NCI-H1417 treated with DMSO at 0.1 percent for 48 hours (cell line): ENCODE measurements around the gene MYO3B.
"Not testable (repeated sequence)": the region's sequence is repeated elsewhere in the genome, so short reads cannot be mapped to it uniquely, and the experiment has no call there.

Source experiments
- DNase-seq: peaks from one replicate; lab custom pipeline; 2025; lab: John Stamatoyannopoulos, UW

MYO3B gene

GRCh38 chr2:170432823-170433222 lies 254.9 kb downstream of the MYO3B start:
- no peak for DNase-seq

GRCh38 chr2:170433448-170433847 lies 255.5 kb downstream of the MYO3B start:
- DNase-seq, result no peak

DNA sequence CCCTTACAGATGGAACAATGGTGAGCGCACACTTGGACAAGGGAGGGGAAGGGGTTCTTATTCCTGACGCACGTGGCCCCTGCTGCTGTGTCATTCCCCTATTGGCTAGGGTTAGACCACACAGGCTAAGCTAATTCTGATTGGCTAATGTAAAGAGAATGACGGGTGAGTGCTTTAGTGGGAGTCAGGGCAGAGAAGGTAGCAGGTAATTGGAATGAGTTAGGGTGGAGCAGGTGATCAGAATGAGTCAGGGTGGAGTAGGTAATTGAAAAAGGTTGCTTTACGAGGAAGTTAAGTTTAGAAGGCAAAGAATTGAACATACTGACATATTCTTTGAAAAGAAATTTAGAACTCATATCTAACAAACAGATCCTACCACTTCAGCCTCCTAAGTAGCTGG lies 256.4 kb downstream of the MYO3B start:
- not testable (repeated sequence) for DNase-seq

DNA sequence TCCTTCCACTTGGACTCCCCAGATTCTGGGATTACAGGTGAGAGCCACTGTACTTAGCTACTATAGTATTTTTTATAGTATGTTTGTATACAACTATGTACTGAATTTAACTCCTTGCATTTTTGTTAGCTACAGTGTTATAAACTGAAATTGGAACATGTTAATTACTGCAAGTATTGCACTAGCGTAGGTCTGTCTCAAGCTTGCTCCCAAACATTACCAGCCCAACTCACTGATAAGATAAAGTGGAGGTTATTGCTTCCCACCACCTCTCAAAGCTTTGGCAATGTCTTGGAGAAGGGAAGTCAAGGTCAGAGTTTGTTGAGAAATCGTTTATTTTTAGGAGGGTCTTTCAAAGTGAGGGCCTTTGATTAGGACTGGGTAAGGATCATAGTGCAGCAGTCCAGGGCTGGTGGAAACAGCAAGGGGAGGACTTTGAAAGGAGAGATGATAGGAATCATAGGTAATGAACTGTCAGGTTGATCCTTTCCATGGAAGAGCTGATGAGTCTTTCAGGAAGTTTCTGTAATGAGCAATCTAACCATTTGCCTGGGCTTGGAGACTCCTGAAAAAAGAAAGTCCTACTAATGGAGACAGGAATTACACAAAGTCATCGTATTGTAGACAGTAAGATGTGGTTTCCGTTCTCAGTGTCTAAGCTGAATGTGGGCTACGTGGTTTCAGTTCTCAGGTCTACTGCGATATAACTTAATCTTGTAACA lies 257.1 kb downstream of the MYO3B start:
- no peak for DNase-seq

- DNase-seq, result no peak
Measured at GRCh38 chr2:170436077-170436943, 258.4 kb downstream of the MYO3B start.

GRCh38 chr2:170446078-170446477 lies 268.1 kb downstream of the MYO3B start:
- no peak for DNase-seq

- DNase-seq, result no peak
Measured at GRCh38 chr2:170449034-170449433, 271.1 kb downstream of the MYO3B start.

- DNase-seq, result no peak
Measured at GRCh38 chr2:170454471-170455372, 276.8 kb downstream of the MYO3B start.

DNA sequence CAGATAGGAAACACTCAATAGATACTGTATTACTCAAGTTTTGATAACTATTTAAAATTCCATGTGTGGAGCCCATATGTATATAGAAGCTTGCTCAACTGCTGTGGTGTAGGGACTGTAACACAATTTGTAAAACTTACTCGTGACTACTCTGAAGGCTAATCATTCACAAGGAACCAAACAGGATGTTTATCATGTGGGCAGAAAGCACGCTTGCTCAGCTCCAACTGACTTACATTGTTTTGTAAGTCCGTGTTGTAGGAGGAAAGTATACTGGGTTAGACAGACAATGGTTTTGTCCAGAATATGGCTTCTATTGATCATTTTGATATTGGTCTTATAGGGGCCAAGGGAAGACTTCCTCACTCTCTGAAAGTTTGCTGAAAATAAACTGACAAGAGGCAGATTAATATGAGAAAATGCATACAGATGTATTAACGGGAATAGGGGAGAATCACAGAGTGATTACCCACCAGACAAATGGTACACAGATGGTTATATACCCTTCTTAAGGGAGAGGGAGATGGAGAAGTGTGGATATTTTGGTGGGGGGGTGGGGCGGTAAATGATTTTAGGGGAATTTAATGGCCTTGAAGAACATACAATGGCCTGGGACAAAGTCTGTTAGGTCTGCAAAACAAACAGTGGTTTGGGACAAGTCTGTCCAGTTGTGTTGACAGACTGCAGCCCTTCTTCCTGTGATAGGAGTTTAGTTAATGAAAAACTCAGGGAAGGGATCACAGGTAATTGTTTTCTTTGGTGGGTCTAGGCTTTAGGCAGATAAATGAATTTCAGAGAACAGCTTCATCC lies 277.9 kb downstream of the MYO3B start:
- DNase-seq, result no peak

GRCh38 chr2:170456914-170457313 lies 279.0 kb downstream of the MYO3B start:
- no peak for DNase-seq

- DNase-seq, result no peak
Measured at GRCh38 chr2:170457742-170458141, 279.8 kb downstream of the MYO3B start.

DNA sequence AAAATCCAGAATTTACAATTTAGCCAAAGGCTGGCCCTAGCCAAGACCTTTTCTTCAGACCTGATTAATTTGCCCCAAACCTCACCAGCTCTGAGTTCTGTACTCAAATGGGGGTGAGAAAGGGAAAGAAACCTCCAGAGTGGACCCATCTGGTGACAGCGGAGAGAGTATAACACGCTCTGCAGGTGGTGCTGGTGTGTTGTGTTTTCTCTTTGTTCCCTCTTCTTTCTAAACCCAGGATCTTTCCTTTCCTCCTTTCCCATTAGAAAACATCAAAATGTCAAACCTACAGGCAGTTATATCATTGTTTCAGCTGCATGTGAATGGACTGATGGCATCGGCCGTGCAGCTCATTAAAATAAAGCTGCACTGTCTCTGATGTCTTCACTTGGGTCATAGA lies 283.9 kb downstream of the MYO3B start:
- DNase-seq, result no peak

DNA sequence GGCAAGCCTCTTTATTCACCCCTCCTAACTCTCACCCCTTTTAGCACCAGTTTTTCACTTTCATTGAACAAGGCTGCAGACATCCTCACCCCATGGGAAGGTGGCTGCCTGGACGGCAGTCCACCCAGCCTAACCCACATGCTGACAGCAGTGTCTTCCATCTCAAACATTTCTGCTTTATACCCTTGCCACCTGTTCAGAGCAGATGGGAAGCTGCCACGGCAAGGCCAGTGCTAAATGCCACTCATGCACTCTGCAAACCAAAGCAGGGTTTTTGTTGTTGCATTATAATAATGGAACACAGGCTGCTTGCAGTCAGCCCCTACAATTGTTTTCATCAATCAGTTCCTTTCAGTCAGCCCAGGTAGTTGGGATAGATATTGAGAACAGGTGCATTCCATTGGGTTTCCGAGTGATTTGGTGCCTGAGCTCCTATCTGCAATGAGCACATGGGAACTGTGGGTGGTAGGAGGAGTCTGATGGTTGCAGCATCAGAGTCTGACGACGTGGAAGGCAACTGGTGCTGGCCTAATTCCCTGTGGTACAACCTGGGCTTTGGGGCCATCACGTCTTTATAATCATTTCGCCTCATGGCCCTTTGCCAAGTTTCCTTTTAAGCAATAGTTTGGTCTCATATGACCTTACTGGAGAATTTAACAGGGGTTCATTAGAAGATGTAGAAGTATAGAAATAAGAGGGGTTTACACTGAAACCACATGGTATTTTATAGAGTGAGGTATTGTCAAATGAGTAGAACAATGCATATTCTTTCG lies 284.7 kb downstream of the MYO3B start:
- DNase-seq, result no peak

- no peak for DNase-seq
Measured at GRCh38 chr2:170463206-170463537, 285.2 kb downstream of the MYO3B start.

GRCh38 chr2:170464268-170464667 lies 286.3 kb downstream of the MYO3B start:
- DNase-seq, result no peak

DNA sequence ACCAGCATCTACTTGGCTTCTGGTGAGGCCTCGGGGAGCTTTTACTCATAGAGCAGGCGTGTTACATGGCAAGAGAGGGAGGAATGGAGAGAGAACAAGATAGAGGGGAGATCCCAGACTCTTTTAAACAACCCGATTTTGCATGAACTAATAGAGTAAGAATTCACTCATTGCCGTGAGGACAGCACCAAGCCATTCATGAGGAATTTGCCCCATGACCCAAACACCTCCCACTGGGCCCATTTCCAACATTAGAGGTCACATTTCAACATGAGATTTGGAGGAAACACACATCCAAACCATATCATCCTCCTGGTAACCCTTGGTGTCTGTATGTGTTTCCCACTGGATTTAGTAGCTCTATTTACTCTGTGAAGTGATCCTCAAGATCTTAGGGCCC lies 287.3 kb downstream of the MYO3B start:
- DNase-seq, result no peak

DNA sequence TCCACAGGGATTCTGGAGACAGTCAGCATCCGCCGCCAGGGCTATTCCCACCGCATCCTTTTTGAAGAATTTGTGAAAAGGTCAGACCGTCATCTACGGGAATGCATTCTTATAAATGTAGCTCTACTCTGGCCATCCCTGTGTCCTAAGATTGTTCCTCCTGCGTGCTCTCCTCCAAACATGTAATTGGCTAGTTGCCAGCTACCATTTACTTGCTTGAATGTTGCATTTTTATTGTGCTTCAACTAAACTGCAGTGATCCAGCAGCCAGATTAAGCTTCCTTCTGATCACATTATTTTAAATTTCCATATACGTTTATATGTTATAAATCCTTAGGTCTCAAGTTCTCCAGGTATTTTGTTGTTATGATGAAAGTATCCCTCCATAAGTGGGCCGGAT lies 288.7 kb downstream of the MYO3B start:
- DNase-seq, result no peak

GRCh38 chr2:170467568-170468422 lies 289.8 kb downstream of the MYO3B start:
- DNase-seq, result no peak

DNA sequence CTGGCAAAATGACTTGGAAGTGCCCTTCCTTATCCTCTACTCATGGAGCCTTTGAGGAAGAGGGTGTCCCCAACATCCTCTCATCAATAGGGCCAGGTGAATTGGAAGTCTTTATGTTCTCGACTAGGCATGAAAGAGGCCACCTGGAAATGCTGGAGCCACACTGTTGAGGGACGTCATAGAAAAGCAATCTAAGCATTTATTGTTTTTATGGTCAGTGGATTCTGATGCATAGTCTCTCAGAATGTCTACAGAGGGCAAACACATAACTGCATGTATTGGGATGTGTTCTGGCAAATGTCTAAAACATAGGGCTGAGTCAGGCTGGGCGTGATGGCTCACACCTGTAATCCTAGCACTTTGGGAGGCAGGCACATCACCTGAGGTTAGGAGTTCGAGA lies 290.6 kb downstream of the MYO3B start:
- no peak for DNase-seq

GRCh38 chr2:170472498-170472897 lies 294.6 kb downstream of the MYO3B start:
- DNase-seq, result not testable (repeated sequence)
